ENCODE data around the gene VWA3B.

VWA3B gene

GRCh38 chr2:98335271-98335670 lies 248.3 kb downstream of the VWA3B start:
- TF ChIP-seq, protein P1, sequence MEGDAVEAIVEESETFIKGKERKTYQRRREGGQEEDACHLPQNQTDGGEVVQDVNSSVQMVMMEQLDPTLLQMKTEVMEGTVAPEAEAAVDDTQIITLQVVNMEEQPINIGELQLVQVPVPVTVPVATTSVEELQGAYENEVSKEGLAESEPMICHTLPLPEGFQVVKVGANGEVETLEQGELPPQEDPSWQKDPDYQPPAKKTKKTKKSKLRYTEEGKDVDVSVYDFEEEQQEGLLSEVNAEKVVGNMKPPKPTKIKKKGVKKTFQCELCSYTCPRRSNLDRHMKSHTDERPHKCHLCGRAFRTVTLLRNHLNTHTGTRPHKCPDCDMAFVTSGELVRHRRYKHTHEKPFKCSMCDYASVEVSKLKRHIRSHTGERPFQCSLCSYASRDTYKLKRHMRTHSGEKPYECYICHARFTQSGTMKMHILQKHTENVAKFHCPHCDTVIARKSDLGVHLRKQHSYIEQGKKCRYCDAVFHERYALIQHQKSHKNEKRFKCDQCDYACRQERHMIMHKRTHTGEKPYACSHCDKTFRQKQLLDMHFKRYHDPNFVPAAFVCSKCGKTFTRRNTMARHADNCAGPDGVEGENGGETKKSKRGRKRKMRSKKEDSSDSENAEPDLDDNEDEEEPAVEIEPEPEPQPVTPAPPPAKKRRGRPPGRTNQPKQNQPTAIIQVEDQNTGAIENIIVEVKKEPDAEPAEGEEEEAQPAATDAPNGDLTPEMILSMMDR (conservative IDR thresholded peaks at IDR 0.05; ENCODE audit: low read depth) = no peak
- ChIA-PET POLR2A (ENCODE audit: low non-redundant PET) (no interaction called here), CTCF (no interaction called here)
- no peak overlapping the region for H3K27ac ChIP-seq
- DNase-seq (ENCODE audit: low spot score) = no peak

- H3K27ac ChIP-seq = no peak overlapping the region
- TF ChIP-seq, protein P1 (conservative IDR thresholded peaks at IDR 0.05; ENCODE audit: low read depth) = no peak
- no peak for DNase-seq (ENCODE audit: low spot score)
- CTCF ChIA-PET = no interaction called here
- POLR2A ChIA-PET (ENCODE audit: low non-redundant PET) = no interaction called here
These were observed 254.3 kb downstream of the VWA3B start for GRCh38 chr2:98341241-98341640.

- no peak overlapping the region for H3K27ac ChIP-seq
- ChIA-PET CTCF (no interaction called here), POLR2A (ENCODE audit: low non-redundant PET) (no interaction called here)
- TF ChIP-seq, protein P1 (conservative IDR thresholded peaks at IDR 0.05; ENCODE audit: low read depth) = no peak
- no peak for DNase-seq (ENCODE audit: low spot score)
These were observed 256.3 kb downstream of the VWA3B start for GRCh38 chr2:98343285-98343684.

GRCh38 chr2:98346311-98347236 lies 259.6 kb downstream of the VWA3B start, which contains the start of gene CNGA3:
Gene CNGA3, plus strand, starts transcription at chr2:98346456. Its CDS starts 23,520 bp downstream, at chr2:98369976.
- TF ChIP-seq, protein P1 (conservative IDR thresholded peaks at IDR 0.05; ENCODE audit: low read depth) = no peak
- CTCF ChIA-PET = interaction anchor here (0.5 to 0.6 kb wide), 2 partner anchors 717 to 1725 kb away, joined by 3 read pairs; no protein-coding TSS in a partner anchor
- POLR2A ChIA-PET (ENCODE audit: low non-redundant PET) = no interaction called here
- H3K27ac ChIP-seq = no peak within 1 kb of the TSS
- DNase-seq (ENCODE audit: low spot score) = peak; percentile 13

GRCh38 chr2:98347298-98348065 lies 260.5 kb downstream of the VWA3B start:
- no peak for DNase-seq (ENCODE audit: low spot score)
- CTCF ChIA-PET = interaction anchor here (0.5 to 0.6 kb wide), 2 partner anchors 716 to 1724 kb away, joined by 3 read pairs; no protein-coding TSS in a partner anchor
- POLR2A ChIA-PET (ENCODE audit: low non-redundant PET) = no interaction called here
- no peak overlapping the region for H3K27ac ChIP-seq
- TF ChIP-seq, protein P1 (conservative IDR thresholded peaks at IDR 0.05; ENCODE audit: low read depth) = no peak

DNA sequence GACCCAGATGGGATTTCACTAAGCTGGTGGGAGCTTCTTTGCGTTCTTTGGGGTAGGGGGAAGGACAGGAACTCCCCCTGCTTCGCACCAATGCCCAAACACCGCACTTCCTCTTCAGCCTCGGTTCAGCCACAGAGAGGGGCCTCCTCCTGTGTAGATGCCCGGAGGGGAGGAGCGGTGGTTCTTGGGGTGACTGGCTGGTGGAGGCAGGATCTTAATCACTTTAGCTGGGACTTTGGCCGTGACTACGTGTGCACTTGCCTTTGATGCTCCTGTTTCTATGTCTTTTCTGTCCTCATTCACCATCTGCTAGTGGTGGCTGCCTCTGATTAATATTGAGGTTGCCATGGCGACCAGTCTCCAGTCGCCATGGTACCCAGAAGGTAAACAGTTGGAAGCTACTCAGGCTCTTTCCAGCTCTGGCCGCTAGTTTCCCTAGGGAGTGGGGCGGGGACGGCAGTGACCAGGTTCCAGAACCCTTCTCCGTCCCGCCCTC lies 261.1 kb downstream of the VWA3B start:
- CTCF ChIA-PET = no interaction called here
- TF ChIP-seq, protein P1 (conservative IDR thresholded peaks at IDR 0.05; ENCODE audit: low read depth) = no peak
- no peak overlapping the region for H3K27ac ChIP-seq
- POLR2A ChIA-PET (ENCODE audit: low non-redundant PET) = no interaction called here
- no peak for DNase-seq (ENCODE audit: low spot score)

All from RWPE1 (cell line).